IPS-15b (cell line): ENCODE results near the gene NCOA5.

Experiments
- H3K27me3 ChIP-seq: one replicate; pipeline ENCODE4 v1.6.1; 2013; ENCODE audit warnings: low read length; ENCODE audit not compliant: control insufficient read depth, insufficient read depth
- H3K36me3 ChIP-seq: one replicate; pipeline ENCODE4 v1.6.1; 2013; ENCODE audit warnings: low read length; ENCODE audit not compliant: control insufficient read depth, insufficient read depth
- H3K4me1 ChIP-seq: one replicate; pipeline ENCODE4 v1.6.1; 2013; ENCODE audit warnings: mild to moderate bottlenecking, low read length; ENCODE audit not compliant: control insufficient read depth, insufficient read depth
- H3K4me3 ChIP-seq: one replicate; pipeline ENCODE4 v1.5.1; 2013; ENCODE audit warnings: low read depth, low read length
- H3K9ac ChIP-seq: one replicate; pipeline ENCODE4 v1.6.1; 2013; ENCODE audit warnings: low read depth, mild to moderate bottlenecking, low read length
- H3K9me3 ChIP-seq: one replicate; pipeline ENCODE4 v1.6.1; 2013; ENCODE audit warnings: mild to moderate bottlenecking, low read length; ENCODE audit not compliant: control insufficient read depth, insufficient read depth

Gene NCOA5

GRCh38 chr20:46017272-46017671 is 72.5 kb downstream of the NCOA5 start:
- no peak overlapping the region for H3K9ac ChIP-seq
- peaks cover 3% of the 10 kb centered on the region for H3K36me3 ChIP-seq
- peaks cover 22% of the 10 kb centered on the region for H3K27me3 ChIP-seq
- no peak overlapping the region for H3K4me3 ChIP-seq
- H3K9me3 ChIP-seq, result no peaks in the 10 kb centered on the region
- H3K4me1 ChIP-seq, result peaks cover 8% of the 10 kb centered on the region

- Histone ChIP-seq H3K9ac (no peak overlapping the region), H3K27me3 (peaks cover 14% of the 10 kb centered on the region), H3K36me3 (peaks cover 3% of the 10 kb centered on the region), H3K4me1 (peaks cover 5% of the 10 kb centered on the region), H3K4me3 (peak overlapping the region; percentile 38), H3K9me3 (no peaks in the 10 kb centered on the region)
Measured at GRCh38 chr20:46014517-46015396, 75.0 kb downstream of the NCOA5 start.

GRCh38 chr20:46013829-46014516 is 75.8 kb downstream of the NCOA5 start:
- H3K9ac ChIP-seq, result peak overlapping the region; percentile 65

GRCh38 chr20:46013322-46013828 is 76.4 kb downstream of the NCOA5 start:
- H3K4me1 ChIP-seq, result peaks cover 8% of the 10 kb centered on the region
- no peak overlapping the region for H3K9ac ChIP-seq
- peaks cover 14% of the 10 kb centered on the region for H3K27me3 ChIP-seq
- H3K9me3 ChIP-seq, result no peaks in the 10 kb centered on the region
- peak overlapping the region; percentile 69 for H3K4me3 ChIP-seq
- H3K36me3 ChIP-seq, result peaks cover 3% of the 10 kb centered on the region

More at GRCh38 chr20:46013829-46014516, 75.8 kb downstream of the NCOA5 start:
- H3K27me3 ChIP-seq, result peaks cover 14% of the 10 kb centered on the region
- H3K4me1 ChIP-seq, result peaks cover 5% of the 10 kb centered on the region
- peaks cover 3% of the 10 kb centered on the region for H3K36me3 ChIP-seq
- H3K4me3 ChIP-seq, result peak overlapping the region; percentile 69
- no peaks in the 10 kb centered on the region for H3K9me3 ChIP-seq

GRCh38 chr20:46012921-46013320 is 76.8 kb downstream of the NCOA5 start:
- Histone ChIP-seq H3K4me1 (peaks cover 12% of the 10 kb centered on the region), H3K4me3 (no peak overlapping the region), H3K9ac (no peak overlapping the region), H3K36me3 (peaks cover 3% of the 10 kb centered on the region), H3K9me3 (no peaks in the 10 kb centered on the region), H3K27me3 (peaks cover 14% of the 10 kb centered on the region)

- peak overlapping the region; percentile 30 for H3K4me3 ChIP-seq
- no peaks in the 10 kb centered on the region for H3K9me3 ChIP-seq
- peaks cover 12% of the 10 kb centered on the region for H3K4me1 ChIP-seq
- H3K27me3 ChIP-seq, result peaks cover 14% of the 10 kb centered on the region
- no peak overlapping the region for H3K9ac ChIP-seq
- peaks cover 3% of the 10 kb centered on the region for H3K36me3 ChIP-seq
Measured at GRCh38 chr20:46011631-46012482, 77.9 kb downstream of the NCOA5 start.
